A673 (cell line): ENCODE data around the gene PTP4A2. TPM values are rescaled to one million over a fixed set of nuclear protein-coding genes. Genes with fewer than 3 reads are reported as not detected.

Experiments
- BruUV-seq: library from RNA; stranded (reverse); fragments of 400-500 nt; replicated peaks from 2 replicates; lab custom pipeline; 2021; lab: Mats Ljungman, UMichigan
- CTCF ChIA-PET: fragments of 300-600 bp; sonication (Branson Sonifier 250); formaldehyde crosslinking; loops from one replicate; lab custom pipeline; 2022; ENCODE audit warnings: antibody characterized with exemption; lab: Charles Lee
- POLR2A ChIA-PET: fragments of 300-600 bp; sonication (Branson Sonifier 250); formaldehyde crosslinking; loops from one replicate; lab custom pipeline; 2022; ENCODE audit warnings: antibody characterized with exemption; ENCODE audit not compliant: low non-redundant PET; lab: Charles Lee
- DNase-seq: peaks from one replicate; pipeline ENCODE4 v3.0.0-alpha.2; 2015; ENCODE audit warnings: low spot score
- H3K27ac ChIP-seq: fragments of 200-600 bp; sonication (generic); 2 replicates; pipeline ENCODE4 v1.5.1; 2016; ENCODE audit warnings: mixed run types, low read depth, mild to moderate bottlenecking, mixed read lengths, antibody characterized with exemption, low read length; ENCODE audit not compliant: poor library complexity, severe bottlenecking
- H3K27me3 ChIP-seq: fragments of 200-600 bp; sonication (generic); replicated peaks from 2 replicates; pipeline ENCODE4 v1.6.1; 2017; ENCODE audit warnings: mixed run types, low read depth, mild to moderate bottlenecking, mixed read lengths, antibody characterized with exemption, low read length; ENCODE audit not compliant: insufficient read depth, poor library complexity
- H3K36me3 ChIP-seq: fragments of 200-600 bp; sonication (generic); 2 replicates; pipeline ENCODE4 v1.6.1; 2016; ENCODE audit warnings: mixed run types, mild to moderate bottlenecking, mixed read lengths, antibody characterized with exemption, low read length; ENCODE audit not compliant: insufficient read depth, poor library complexity, severe bottlenecking
- H3K4me1 ChIP-seq: fragments of 200-600 bp; sonication (generic); 2 replicates; pipeline ENCODE4 v1.6.1; 2017; ENCODE audit warnings: mixed run types, mild to moderate bottlenecking, mixed read lengths, antibody characterized with exemption, low read length; ENCODE audit not compliant: insufficient read depth, poor library complexity, severe bottlenecking
- H3K4me3 ChIP-seq: fragments of 200-600 bp; sonication (generic); 2 replicates; pipeline ENCODE4 v1.5.1; 2016; ENCODE audit warnings: low read depth, mixed run types, mild to moderate bottlenecking, mixed read lengths, low read length; ENCODE audit not compliant: poor library complexity, severe bottlenecking
- H3K9me3 ChIP-seq: fragments of 200-600 bp; sonication (generic); 2 replicates; pipeline ENCODE4 v1.6.1; 2016; ENCODE audit warnings: mixed run types, low read depth, mild to moderate bottlenecking, mixed read lengths, antibody characterized with exemption, low read length; ENCODE audit not compliant: poor library complexity, severe bottlenecking
- CTCF ChIP-seq: fragments of 300-800, 200-600 bp; sonication (generic); conservative IDR thresholded peaks from 2 replicates; pipeline ENCODE4 v1.5.1; 2017; ENCODE audit warnings: low read depth, mild to moderate bottlenecking, antibody characterized with exemption, low read length, moderate library complexity, mixed read lengths
- EZH2 ChIP-seq: fragments of 200-600 bp; sonication (generic); IDR thresholded peaks from 2 replicates; pipeline ENCODE4 v1.6.1; 2017; ENCODE audit warnings: borderline replicate concordance, low read depth, mild to moderate bottlenecking, mixed read lengths, antibody characterized with exemption, low read length; ENCODE audit not compliant: poor library complexity, severe bottlenecking
- intact Hi-C: fragments of 100-400 bp; cut with micrococcal nuclease; formaldehyde crosslinking; loops from one replicate; pipeline ENCODE4 v1.10.0; 2022; ENCODE audit not compliant: unreplicated experiment
- total RNA-seq: library from RNA; stranded (reverse); gene quantifications from 2 replicates; pipeline ENCODE4 v1.2.3, GENCODE V29; 2021

PTP4A2 gene
- total RNA-seq, 1 experiment from 2014 or later, result 283 TPM

- no peak for DNase-seq
- Histone ChIP-seq H3K27ac (no peak overlapping the region), H3K4me3 (no peak overlapping the region), H3K4me1 (no peaks in the 10 kb centered on the region), H3K27me3 (no peaks in the 10 kb centered on the region), H3K9me3 (no peaks in the 10 kb centered on the region), H3K36me3 (no peaks in the 10 kb centered on the region)
- TF ChIP-seq EZH2 (no peak), CTCF (no peak)
- BruUV-seq, result no TSS peak
- ChIA-PET CTCF (no interaction called here), POLR2A (interaction anchor here (0.6 kb wide), 1 partner anchor 51 kb away, joined by 7 read pairs; no protein-coding TSS in a partner anchor)
- intact Hi-C loops, result no loop called here
These were observed 57.0 kb downstream of the PTP4A2 start for GRCh38 chr1:31880957-31881687.

- H3K4me1 ChIP-seq, result no peaks in the 10 kb centered on the region
- H3K9me3 ChIP-seq, result no peaks in the 10 kb centered on the region
- H3K27me3 ChIP-seq, result no peaks in the 10 kb centered on the region
- ChIA-PET POLR2A (interaction anchor here (0.6 kb wide), 1 partner anchor 52 kb away, joined by 7 read pairs; no protein-coding TSS in a partner anchor), CTCF (no interaction called here)
- intact Hi-C loops, result no loop called here
- H3K27ac ChIP-seq, result no peak overlapping the region
- no peak overlapping the region for H3K4me3 ChIP-seq
- H3K36me3 ChIP-seq, result no peaks in the 10 kb centered on the region
- TF ChIP-seq EZH2, result no peak
- no peak for TF ChIP-seq CTCF
- no peak for DNase-seq
- no TSS peak for BruUV-seq
These were observed 58.1 kb downstream of the PTP4A2 start for GRCh38 chr1:31879981-31880608.

- Histone ChIP-seq H3K4me3 (no peak overlapping the region), H3K4me1 (no peaks in the 10 kb centered on the region), H3K27ac (no peak overlapping the region), H3K27me3 (no peaks in the 10 kb centered on the region), H3K36me3 (no peaks in the 10 kb centered on the region), H3K9me3 (no peaks in the 10 kb centered on the region)
- intact Hi-C loops, result no loop called here
- ChIA-PET POLR2A (no interaction called here), CTCF (no interaction called here)
- TF ChIP-seq CTCF (no peak), EZH2 (no peak)
- BruUV-seq, result no TSS peak
- no peak for DNase-seq
These were observed 60.1 kb downstream of the PTP4A2 start for GRCh38 chr1:31878058-31878457.
